Natural killer cell (primary cell): ENCODE data around the gene ELMO1. TPM values are rescaled to one million over a fixed set of nuclear protein-coding genes. Genes with fewer than 3 reads are reported as not detected.

Experiments
- ATAC-seq, 3 donors: fragments of 150-1000 bp in 2 of 3; fragments of 200-7000 bp in 1 of 3; cut with Tn5 transposase; 1 replicate in 1 of 3; 2 replicates in 2 of 3; pipeline ENCODE4 v1.10.0; 2021; ENCODE audit warnings: mild to moderate bottlenecking in 2 of 3, moderate library complexity in 2 of 3
- DNase-seq, 2 donors: peaks; one replicate each; pipeline versions ENCODE4 v3.0.0 to v3.0.0-alpha.2; 2013 to 2021; ENCODE audit warnings: mixed read lengths in 1 of 2
- H3K27ac ChIP-seq: one replicate; pipeline ENCODE4 v1.5.1; 2013; ENCODE audit warnings: mild to moderate bottlenecking, low read length
- H3K27me3 ChIP-seq: one replicate; pipeline ENCODE4 v1.6.1; 2013; ENCODE audit warnings: low read length; ENCODE audit not compliant: control insufficient read depth, insufficient read depth
- H3K36me3 ChIP-seq: one replicate; pipeline ENCODE4 v1.6.1; 2013; ENCODE audit warnings: low read length; ENCODE audit not compliant: control insufficient read depth, insufficient read depth
- H3K4me1 ChIP-seq: one replicate; pipeline ENCODE4 v1.6.1; 2013; ENCODE audit warnings: low read length; ENCODE audit not compliant: control insufficient read depth, insufficient read depth
- H3K4me3 ChIP-seq: one replicate; pipeline ENCODE4 v1.5.1; 2013; ENCODE audit warnings: low read length
- H3K9me3 ChIP-seq: one replicate; pipeline ENCODE4 v1.6.1; 2013; ENCODE audit warnings: low read length; ENCODE audit not compliant: control insufficient read depth, insufficient read depth
- H3K27ac Mint-ChIP-seq, 2 donors: one replicate each; pipeline ENCODE4 v1.8.0; 2022; ENCODE audit warnings: mild to moderate bottlenecking in 2 of 2, mixed read lengths in 2 of 2, moderate library complexity in 1 of 2
- H3K27me3 Mint-ChIP-seq, 2 donors: one replicate each; pipeline ENCODE4 v1.8.0; 2022; ENCODE audit warnings: low read depth in 2 of 2, mixed read lengths in 2 of 2
- H3K36me3 Mint-ChIP-seq: one replicate; pipeline ENCODE4 v1.8.0; 2022; ENCODE audit warnings: mixed read lengths
- H3K4me1 Mint-ChIP-seq, 2 donors: one replicate each; pipeline ENCODE4 v1.8.0; 2022; ENCODE audit warnings: mixed read lengths in 2 of 2
- H3K4me3 Mint-ChIP-seq: one replicate; pipeline ENCODE4 v1.8.0; 2022; ENCODE audit warnings: mild to moderate bottlenecking, moderate library complexity, mixed read lengths
- H3K9me3 Mint-ChIP-seq, 2 donors: one replicate each; pipeline ENCODE4 v1.8.0; 2022; ENCODE audit warnings: mixed read lengths in 2 of 2
- WGBS: methylation state at CpG from one replicate; pipeline ENCODE4 v1.1.7; 2013; ENCODE audit warnings: missing lambda C conversion rate; ENCODE audit not compliant: insufficient coverage; 5-methylcytosine and 5-hydroxymethylcytosine counted together
- intact Hi-C: fragments of 100-400 bp; cut with micrococcal nuclease; formaldehyde crosslinking; loops from one replicate; pipeline ENCODE4 v1.14.2; 2022
- total RNA-seq, 4 donors: library from RNA; stranded (reverse); fragments of 120-200 nt in 1 of 4; gene quantifications; one replicate each; pipeline versions ENCODE4 v1.2.3 to v1.2.4, GENCODE V29; 2013 to 2022
- TF ChIP-seq, protein P1 (sequence below): fragments of 200-600 bp; IDR thresholded peaks from one replicate; pipeline ENCODE4 v1.8.0; 2022; ENCODE audit warnings: antibody characterized with exemption

The ELMO1 gene
- total RNA-seq, 3 donors from 2014 or later (not counting 1 experiment from before 2014, with no cell fraction given), result 127 to 147 (median 130) TPM

DNA sequence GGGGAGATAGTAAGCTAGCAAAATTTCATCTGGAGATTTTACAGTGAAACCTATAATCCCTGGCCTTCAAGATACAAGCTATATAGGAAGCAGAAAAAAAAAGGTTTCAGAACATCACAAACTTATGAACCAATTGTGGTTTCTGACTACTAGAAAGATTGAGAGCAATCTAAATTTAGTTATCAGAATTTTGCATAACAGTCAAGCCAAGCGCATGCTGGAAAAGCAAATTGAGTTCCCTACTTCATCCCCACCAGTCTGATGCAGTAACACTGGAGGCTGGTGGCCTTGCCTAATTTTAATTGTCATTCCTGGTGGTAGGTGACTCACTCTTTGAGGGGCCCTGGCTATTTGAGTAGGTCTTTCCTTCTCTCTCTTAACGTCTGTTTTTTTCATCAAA is 46.3 kb upstream of the ELMO1 start:
- H3K27ac Mint-ChIP-seq, result no peak overlapping the region
- no peak for DNase-seq
- Histone ChIP-seq H3K36me3 (no peaks in the 10 kb centered on the region), H3K4me1 (no peaks in the 10 kb centered on the region), H3K4me3 (no peak overlapping the region), H3K9me3 (no peaks in the 10 kb centered on the region), H3K27ac (no peak overlapping the region), H3K27me3 (no peaks in the 10 kb centered on the region)
- TF ChIP-seq, protein P1, sequence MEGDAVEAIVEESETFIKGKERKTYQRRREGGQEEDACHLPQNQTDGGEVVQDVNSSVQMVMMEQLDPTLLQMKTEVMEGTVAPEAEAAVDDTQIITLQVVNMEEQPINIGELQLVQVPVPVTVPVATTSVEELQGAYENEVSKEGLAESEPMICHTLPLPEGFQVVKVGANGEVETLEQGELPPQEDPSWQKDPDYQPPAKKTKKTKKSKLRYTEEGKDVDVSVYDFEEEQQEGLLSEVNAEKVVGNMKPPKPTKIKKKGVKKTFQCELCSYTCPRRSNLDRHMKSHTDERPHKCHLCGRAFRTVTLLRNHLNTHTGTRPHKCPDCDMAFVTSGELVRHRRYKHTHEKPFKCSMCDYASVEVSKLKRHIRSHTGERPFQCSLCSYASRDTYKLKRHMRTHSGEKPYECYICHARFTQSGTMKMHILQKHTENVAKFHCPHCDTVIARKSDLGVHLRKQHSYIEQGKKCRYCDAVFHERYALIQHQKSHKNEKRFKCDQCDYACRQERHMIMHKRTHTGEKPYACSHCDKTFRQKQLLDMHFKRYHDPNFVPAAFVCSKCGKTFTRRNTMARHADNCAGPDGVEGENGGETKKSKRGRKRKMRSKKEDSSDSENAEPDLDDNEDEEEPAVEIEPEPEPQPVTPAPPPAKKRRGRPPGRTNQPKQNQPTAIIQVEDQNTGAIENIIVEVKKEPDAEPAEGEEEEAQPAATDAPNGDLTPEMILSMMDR, result no peak
- no peaks in the 10 kb centered on the region for H3K9me3 Mint-ChIP-seq
- no peak for ATAC-seq
- intact Hi-C loops, result loop anchor here (5.0 to 10.0 kb wide), 3 partner anchors 140 to 288 kb away; no protein-coding TSS in a partner anchor
- 33% methylated on average over 1 of the region's 2 CpGs for WGBS
- H3K27me3 Mint-ChIP-seq, result no peaks in the 10 kb centered on the region
- no peaks in the 10 kb centered on the region for H3K36me3 Mint-ChIP-seq
- H3K4me1 Mint-ChIP-seq, result no peaks in the 10 kb centered on the region
- no peak overlapping the region for H3K4me3 Mint-ChIP-seq

- H3K4me3 ChIP-seq, result no peak overlapping the region
- H3K36me3 Mint-ChIP-seq, result no peaks in the 10 kb centered on the region
- H3K27ac Mint-ChIP-seq, result no peak overlapping the region
- TF ChIP-seq, protein P1, result no peak
- no peak for DNase-seq
- ATAC-seq, result no peak
- intact Hi-C loops, result loop anchor here (10.0 kb wide), 1 partner anchor 139 kb away; no protein-coding TSS in a partner anchor
- no peaks in the 10 kb centered on the region for H3K9me3 Mint-ChIP-seq
- no peaks in the 10 kb centered on the region for H3K4me1 ChIP-seq
- H3K27ac ChIP-seq, result no peak overlapping the region
- no peaks in the 10 kb centered on the region for H3K4me1 Mint-ChIP-seq
- no peak overlapping the region for H3K4me3 Mint-ChIP-seq
- 95% methylated on average over 13 of the region's 13 CpGs for WGBS
- H3K27me3 Mint-ChIP-seq, result no peaks in the 10 kb centered on the region
- H3K9me3 ChIP-seq, result no peaks in the 10 kb centered on the region
- H3K36me3 ChIP-seq, result no peaks in the 10 kb centered on the region
- H3K27me3 ChIP-seq, result no peaks in the 10 kb centered on the region
These were observed 45.1 kb upstream of the ELMO1 start for GRCh38 chr7:37493810-37494209.

- intact Hi-C loops, result loop anchor here (10.0 kb wide), 1 partner anchor 138 kb away; no protein-coding TSS in a partner anchor
- no peaks in the 10 kb centered on the region for H3K36me3 ChIP-seq
- WGBS, result 83% methylated on average over 3 of the region's 3 CpGs
- DNase-seq, result no peak
- no peak overlapping the region for H3K27ac ChIP-seq
- Mint-ChIP-seq H3K36me3 (no peaks in the 10 kb centered on the region), H3K4me1 (no peaks in the 10 kb centered on the region), H3K9me3 (peaks cover 0 to 3% of the 10 kb centered on the region in 2 donors), H3K27me3 (no peaks in the 10 kb centered on the region), H3K4me3 (no peak overlapping the region), H3K27ac (no peak overlapping the region)
- ATAC-seq, result no peak
- no peak overlapping the region for H3K4me3 ChIP-seq
- no peaks in the 10 kb centered on the region for H3K27me3 ChIP-seq
- peaks cover 4% of the 10 kb centered on the region for H3K9me3 ChIP-seq
- no peaks in the 10 kb centered on the region for H3K4me1 ChIP-seq
- TF ChIP-seq, protein P1, result no peak
These were observed 44.5 kb upstream of the ELMO1 start for GRCh38 chr7:37493123-37493522.
